HUES6 (cell line): ENCODE data around the gene SEMA3A.

ENCODE experiments used
- H3K27ac ChIP-seq: 2 replicates; pipeline ENCODE4 v1.7.0; 2013; ENCODE audit warnings: low read depth, mild to moderate bottlenecking, low read length, inconsistent platforms
- H3K27me3 ChIP-seq: 2 replicates; pipeline ENCODE4 v1.6.1; 2013; ENCODE audit warnings: low read length; ENCODE audit not compliant: control insufficient read depth, insufficient read depth
- H3K36me3 ChIP-seq: 2 replicates; pipeline ENCODE4 v1.6.1; 2013; ENCODE audit warnings: low read length; ENCODE audit not compliant: control insufficient read depth, insufficient read depth
- H3K4me1 ChIP-seq: 2 replicates; pipeline ENCODE4 v1.6.1; 2013; ENCODE audit warnings: low read length; ENCODE audit not compliant: control insufficient read depth, insufficient read depth
- H3K4me3 ChIP-seq: 2 replicates; pipeline ENCODE4 v1.5.1; 2013; ENCODE audit warnings: low read depth, low read length
- H3K9ac ChIP-seq: one replicate; pipeline ENCODE4 v1.6.1; 2013; ENCODE audit warnings: mild to moderate bottlenecking, low read length
- H3K9me3 ChIP-seq: 2 replicates; pipeline ENCODE4 v1.6.1; 2013; ENCODE audit warnings: low read depth, low read length; ENCODE audit not compliant: control insufficient read depth, insufficient read depth

SEMA3A gene

GRCh38 chr7:84182301-84182700, 12.3 kb downstream of the SEMA3A start:
- Histone ChIP-seq H3K4me3 (no peak overlapping the region), H3K36me3 (peaks cover 4% of the 10 kb centered on the region; the same call in 1 of the 2 replicates), H3K27ac (no peak overlapping the region), H3K9ac (no peak overlapping the region), H3K27me3 (no peaks in the 10 kb centered on the region), H3K9me3 (no peaks in the 10 kb centered on the region), H3K4me1 (peaks cover 11% of the 10 kb centered on the region)

GRCh38 chr7:84181628-84182027, 13.0 kb downstream of the SEMA3A start:
- Histone ChIP-seq H3K27ac (no peak overlapping the region), H3K4me3 (no peak overlapping the region), H3K27me3 (no peaks in the 10 kb centered on the region), H3K4me1 (peaks cover 8% of the 10 kb centered on the region), H3K36me3 (peaks cover 4% of the 10 kb centered on the region; the same call in 1 of the 2 replicates), H3K9ac (no peak overlapping the region), H3K9me3 (no peaks in the 10 kb centered on the region)

GRCh38 chr7:84177758-84178412, 16.7 kb downstream of the SEMA3A start:
- H3K4me3 ChIP-seq, result no peak overlapping the region
- peaks cover 25% of the 10 kb centered on the region for H3K36me3 ChIP-seq
- H3K4me1 ChIP-seq, result peaks cover 3% of the 10 kb centered on the region; the same call in 1 of the 2 replicates
- no peaks in the 10 kb centered on the region for H3K27me3 ChIP-seq
- H3K9me3 ChIP-seq, result peaks cover 20% of the 10 kb centered on the region
- H3K27ac ChIP-seq, result no peak overlapping the region
- H3K9ac ChIP-seq, result no peak overlapping the region

- Histone ChIP-seq H3K4me1 (peaks cover 3% of the 10 kb centered on the region; the same call in 1 of the 2 replicates), H3K36me3 (peaks cover 25% of the 10 kb centered on the region), H3K27ac (no peak overlapping the region)
Observed at GRCh38 chr7:84176716-84177115, 17.9 kb downstream of the SEMA3A start.

GRCh38 chr7:84175461-84175860, 19.1 kb downstream of the SEMA3A start:
- H3K4me3 ChIP-seq, result no peak overlapping the region
- peaks cover 3% of the 10 kb centered on the region; the same call in 1 of the 2 replicates for H3K4me1 ChIP-seq
- peaks cover 20% of the 10 kb centered on the region for H3K9me3 ChIP-seq
- H3K27ac ChIP-seq, result no peak overlapping the region
- H3K36me3 ChIP-seq, result peaks cover 25% of the 10 kb centered on the region
- H3K9ac ChIP-seq, result no peak overlapping the region
- H3K27me3 ChIP-seq, result no peaks in the 10 kb centered on the region

More at GRCh38 chr7:84176716-84177115, 17.9 kb downstream of the SEMA3A start:
- no peak overlapping the region for H3K9ac ChIP-seq
- no peak overlapping the region for H3K4me3 ChIP-seq
- H3K9me3 ChIP-seq, result peaks cover 20% of the 10 kb centered on the region
- no peaks in the 10 kb centered on the region for H3K27me3 ChIP-seq

GRCh38 chr7:84170646-84171045, 23.9 kb downstream of the SEMA3A start:
- Histone ChIP-seq H3K4me3 (no peak overlapping the region), H3K27ac (no peak overlapping the region), H3K9ac (no peak overlapping the region), H3K9me3 (peaks cover 20% of the 10 kb centered on the region), H3K36me3 (peaks cover 21% of the 10 kb centered on the region), H3K4me1 (no peaks in the 10 kb centered on the region), H3K27me3 (no peaks in the 10 kb centered on the region)

GRCh38 chr7:84162584-84162983, 32.0 kb downstream of the SEMA3A start:
- H3K9ac ChIP-seq, result no peak overlapping the region
- no peaks in the 10 kb centered on the region for H3K9me3 ChIP-seq
- no peak overlapping the region for H3K27ac ChIP-seq
- H3K27me3 ChIP-seq, result no peaks in the 10 kb centered on the region
- H3K36me3 ChIP-seq, result no peaks in the 10 kb centered on the region
- peaks cover 9% of the 10 kb centered on the region; the same call in 1 of the 2 replicates for H3K4me1 ChIP-seq
- no peak overlapping the region for H3K4me3 ChIP-seq

- H3K9me3 ChIP-seq, result no peaks in the 10 kb centered on the region
- peaks cover 10% of the 10 kb centered on the region for H3K4me1 ChIP-seq
- H3K27ac ChIP-seq, result no peak overlapping the region
- H3K9ac ChIP-seq, result no peak overlapping the region
- H3K36me3 ChIP-seq, result no peaks in the 10 kb centered on the region
- H3K27me3 ChIP-seq, result no peaks in the 10 kb centered on the region
- H3K4me3 ChIP-seq, result no peak overlapping the region
Observed at GRCh38 chr7:84162125-84162524, 32.5 kb downstream of the SEMA3A start.

- no peak overlapping the region for H3K9ac ChIP-seq
- H3K27me3 ChIP-seq, result no peaks in the 10 kb centered on the region
- no peak overlapping the region for H3K27ac ChIP-seq
- peaks cover 12% of the 10 kb centered on the region for H3K4me1 ChIP-seq
- no peaks in the 10 kb centered on the region for H3K36me3 ChIP-seq
- no peak overlapping the region for H3K4me3 ChIP-seq
- H3K9me3 ChIP-seq, result no peaks in the 10 kb centered on the region
Observed at GRCh38 chr7:84161398-84161797, 33.2 kb downstream of the SEMA3A start.

GRCh38 chr7:84159435-84159834, 35.2 kb downstream of the SEMA3A start:
- Histone ChIP-seq H3K9ac (no peak overlapping the region), H3K9me3 (no peaks in the 10 kb centered on the region), H3K4me1 (peaks cover 12% of the 10 kb centered on the region), H3K4me3 (no peak overlapping the region), H3K36me3 (no peaks in the 10 kb centered on the region), H3K27ac (no peak overlapping the region), H3K27me3 (no peaks in the 10 kb centered on the region)

GRCh38 chr7:84157171-84157570, 37.4 kb downstream of the SEMA3A start:
- H3K27ac ChIP-seq, result no peak overlapping the region
- H3K36me3 ChIP-seq, result no peaks in the 10 kb centered on the region
- peaks cover 7% of the 10 kb centered on the region for H3K4me1 ChIP-seq

More at GRCh38 chr7:84157171-84157570, 37.4 kb downstream of the SEMA3A start:
- H3K27me3 ChIP-seq, result no peaks in the 10 kb centered on the region
- H3K9ac ChIP-seq, result no peak overlapping the region
- no peak overlapping the region for H3K4me3 ChIP-seq
- no peaks in the 10 kb centered on the region for H3K9me3 ChIP-seq
